Hematopoietic multipotent progenitor cell treated with erythropoietin and hydrocortisone succinate and interleukin-3 and kit ligand, for 4 days (in vitro differentiated cells): Measurements from ENCODE around the gene PDE8A.

Experiments used
- DNase-seq: peaks from one replicate; pipeline ENCODE4 v3.0.0-alpha.2; 2015

The PDE8A gene, protein sequence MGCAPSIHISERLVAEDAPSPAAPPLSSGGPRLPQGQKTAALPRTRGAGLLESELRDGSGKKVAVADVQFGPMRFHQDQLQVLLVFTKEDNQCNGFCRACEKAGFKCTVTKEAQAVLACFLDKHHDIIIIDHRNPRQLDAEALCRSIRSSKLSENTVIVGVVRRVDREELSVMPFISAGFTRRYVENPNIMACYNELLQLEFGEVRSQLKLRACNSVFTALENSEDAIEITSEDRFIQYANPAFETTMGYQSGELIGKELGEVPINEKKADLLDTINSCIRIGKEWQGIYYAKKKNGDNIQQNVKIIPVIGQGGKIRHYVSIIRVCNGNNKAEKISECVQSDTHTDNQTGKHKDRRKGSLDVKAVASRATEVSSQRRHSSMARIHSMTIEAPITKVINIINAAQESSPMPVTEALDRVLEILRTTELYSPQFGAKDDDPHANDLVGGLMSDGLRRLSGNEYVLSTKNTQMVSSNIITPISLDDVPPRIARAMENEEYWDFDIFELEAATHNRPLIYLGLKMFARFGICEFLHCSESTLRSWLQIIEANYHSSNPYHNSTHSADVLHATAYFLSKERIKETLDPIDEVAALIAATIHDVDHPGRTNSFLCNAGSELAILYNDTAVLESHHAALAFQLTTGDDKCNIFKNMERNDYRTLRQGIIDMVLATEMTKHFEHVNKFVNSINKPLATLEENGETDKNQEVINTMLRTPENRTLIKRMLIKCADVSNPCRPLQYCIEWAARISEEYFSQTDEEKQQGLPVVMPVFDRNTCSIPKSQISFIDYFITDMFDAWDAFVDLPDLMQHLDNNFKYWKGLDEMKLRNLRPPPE

GRCh38 chr15:84981711-84982300 is at the start of gene PDE8A:
PDE8A (plus strand) TSS chr15:84981856; CDS start chr15:84982163, 307 bp downstream.
- peak; percentile 53 for DNase-seq

GRCh38 chr15:84934942-84935729 is 46.5 kb upstream of the PDE8A start:
- DNase-seq, result no peak

DNA sequence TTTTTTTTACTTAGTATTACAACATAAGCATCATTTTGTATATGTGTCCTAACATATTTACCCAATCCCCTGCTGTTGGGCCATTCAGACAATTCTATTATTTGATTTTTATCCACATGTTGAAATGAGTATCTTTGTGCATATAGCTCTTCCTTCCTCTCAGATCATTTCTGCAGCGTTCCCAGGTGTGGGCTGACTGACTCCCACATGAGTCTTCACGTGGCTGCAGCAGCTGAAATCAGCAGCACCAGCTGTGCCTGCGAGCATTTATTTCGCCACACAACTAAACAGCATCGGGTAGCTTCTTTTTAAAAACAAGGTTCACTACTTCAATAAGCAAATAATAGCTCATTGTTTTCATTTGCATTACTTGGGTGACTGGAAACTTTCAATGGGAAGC is 44.5 kb upstream of the PDE8A start:
- no peak for DNase-seq

DNA sequence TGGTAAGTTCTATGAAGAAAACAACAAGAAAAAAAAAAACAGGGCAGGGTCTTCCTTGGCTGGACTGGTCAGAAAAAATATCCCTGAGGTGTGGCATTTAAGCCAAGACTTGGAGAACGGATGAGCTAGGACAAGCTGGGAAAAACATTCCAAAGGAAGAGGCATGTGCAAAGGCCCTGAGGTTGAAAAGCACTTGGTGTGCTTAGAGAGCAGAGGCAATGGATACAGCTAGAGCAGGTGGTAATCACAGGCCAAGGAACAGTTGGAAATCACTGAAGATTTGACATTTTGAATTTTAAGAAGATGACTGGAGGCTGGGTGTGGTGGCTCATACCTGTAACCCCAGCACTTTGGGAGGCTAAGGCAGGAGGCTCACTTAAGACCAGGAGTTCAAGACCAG is 42.9 kb upstream of the PDE8A start:
- DNase-seq, result no peak

GRCh38 chr15:84940399-84940798 is 41.3 kb upstream of the PDE8A start:
- DNase-seq, result no peak

- DNase-seq, result no peak
Observed at GRCh38 chr15:84942456-84942855, 39.2 kb upstream of the PDE8A start.

DNA sequence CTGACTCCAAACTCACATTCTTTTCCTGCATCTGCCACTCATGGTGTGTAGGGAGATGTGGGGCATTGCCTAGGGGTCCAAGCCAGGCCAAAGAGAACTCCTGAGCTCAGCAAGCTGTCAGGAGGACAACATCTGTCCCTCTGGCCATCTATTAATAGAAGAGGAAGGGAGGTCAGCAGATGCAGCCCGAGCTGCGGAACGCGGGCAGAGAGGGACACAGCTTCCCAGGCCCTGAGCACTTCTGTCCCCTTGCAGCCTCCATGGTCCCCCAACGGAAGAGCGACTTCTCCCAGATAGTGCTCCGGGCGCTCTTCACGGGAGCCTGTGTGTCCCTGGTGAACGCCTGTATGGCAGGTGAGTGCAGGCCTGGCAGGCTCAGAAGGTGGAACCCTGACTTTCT is 37.3 kb upstream of the PDE8A start:
- DNase-seq, result no peak

- DNase-seq, result no peak
Observed at GRCh38 chr15:84944861-84945260, 36.8 kb upstream of the PDE8A start.

- no peak for DNase-seq
Observed at GRCh38 chr15:84946772-84947489, 34.7 kb upstream of the PDE8A start.

GRCh38 chr15:84947947-84948830 is 33.5 kb upstream of the PDE8A start:
- DNase-seq, result no peak

GRCh38 chr15:84949043-84949442 is 32.6 kb upstream of the PDE8A start:
- DNase-seq, result no peak

GRCh38 chr15:84949845-84950569 is 31.6 kb upstream of the PDE8A start:
- no peak for DNase-seq

DNA sequence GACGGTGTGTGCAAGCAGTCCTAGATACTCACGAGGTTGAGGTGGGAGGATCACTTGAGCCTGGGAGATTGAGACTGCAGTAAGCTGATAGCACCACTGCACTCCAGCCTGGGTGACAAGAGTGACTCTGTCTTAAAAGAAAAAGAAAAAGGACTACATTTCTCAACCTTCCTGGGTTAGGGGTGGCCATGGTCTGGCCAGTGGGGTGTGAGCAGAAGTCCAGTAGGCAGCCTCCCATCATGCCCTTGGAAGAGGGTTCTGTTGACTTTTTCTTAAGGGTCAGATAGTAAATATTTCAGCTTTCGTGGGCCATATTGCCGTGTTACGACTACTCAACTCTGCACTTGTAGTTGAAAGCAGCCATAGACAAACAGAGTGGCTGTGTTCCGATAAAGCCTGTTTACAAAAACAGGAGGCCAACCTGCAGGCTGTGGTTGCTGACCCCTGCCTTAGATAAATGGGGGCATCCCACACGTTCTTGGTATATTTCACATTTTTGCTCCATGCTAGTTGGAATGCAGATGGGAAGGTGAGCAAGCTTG is 31.0 kb upstream of the PDE8A start:
- peak; percentile 36 for DNase-seq

DNA sequence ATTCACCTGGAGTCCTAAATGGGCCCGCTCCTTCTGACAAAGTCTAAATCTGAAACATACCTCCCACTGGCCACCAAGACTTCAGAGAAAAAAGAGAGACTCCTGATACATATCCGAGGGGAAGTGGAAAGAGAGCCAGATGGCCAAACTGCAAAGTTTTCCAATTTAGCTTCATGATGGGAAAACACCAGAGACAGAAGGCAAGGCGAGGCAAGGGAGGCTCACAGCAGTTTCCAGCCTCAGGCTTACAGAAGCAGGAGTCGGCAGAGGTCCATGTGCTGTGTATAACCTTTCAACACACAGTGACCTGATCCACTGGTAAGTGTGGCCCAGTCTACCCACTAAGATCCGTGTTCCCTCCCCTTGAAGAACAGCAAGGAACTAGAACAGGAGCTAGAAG is 29.9 kb upstream of the PDE8A start:
- DNase-seq, result no peak

- no peak for DNase-seq
Observed at GRCh38 chr15:84953136-84953535, 28.5 kb upstream of the PDE8A start.

DNA sequence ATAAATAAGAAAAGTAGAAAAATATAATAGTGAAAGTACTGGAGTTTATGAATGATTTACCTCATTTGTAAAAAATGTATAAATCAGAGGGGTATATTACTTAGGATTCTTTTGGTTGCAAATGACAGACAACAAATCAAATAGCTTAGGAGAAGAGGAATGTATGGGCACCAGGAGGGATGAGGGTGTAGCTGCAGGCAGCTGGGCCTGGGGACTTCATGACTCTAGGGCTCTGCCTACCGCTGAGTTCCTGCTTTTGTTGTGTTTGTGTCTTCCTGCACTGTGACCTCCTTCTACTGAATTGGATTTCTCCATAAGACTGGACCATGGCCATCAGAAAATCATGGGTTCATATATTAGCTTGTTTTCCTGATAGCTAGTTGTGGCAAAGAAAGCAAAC is 27.9 kb upstream of the PDE8A start:
- no peak for DNase-seq

DNA sequence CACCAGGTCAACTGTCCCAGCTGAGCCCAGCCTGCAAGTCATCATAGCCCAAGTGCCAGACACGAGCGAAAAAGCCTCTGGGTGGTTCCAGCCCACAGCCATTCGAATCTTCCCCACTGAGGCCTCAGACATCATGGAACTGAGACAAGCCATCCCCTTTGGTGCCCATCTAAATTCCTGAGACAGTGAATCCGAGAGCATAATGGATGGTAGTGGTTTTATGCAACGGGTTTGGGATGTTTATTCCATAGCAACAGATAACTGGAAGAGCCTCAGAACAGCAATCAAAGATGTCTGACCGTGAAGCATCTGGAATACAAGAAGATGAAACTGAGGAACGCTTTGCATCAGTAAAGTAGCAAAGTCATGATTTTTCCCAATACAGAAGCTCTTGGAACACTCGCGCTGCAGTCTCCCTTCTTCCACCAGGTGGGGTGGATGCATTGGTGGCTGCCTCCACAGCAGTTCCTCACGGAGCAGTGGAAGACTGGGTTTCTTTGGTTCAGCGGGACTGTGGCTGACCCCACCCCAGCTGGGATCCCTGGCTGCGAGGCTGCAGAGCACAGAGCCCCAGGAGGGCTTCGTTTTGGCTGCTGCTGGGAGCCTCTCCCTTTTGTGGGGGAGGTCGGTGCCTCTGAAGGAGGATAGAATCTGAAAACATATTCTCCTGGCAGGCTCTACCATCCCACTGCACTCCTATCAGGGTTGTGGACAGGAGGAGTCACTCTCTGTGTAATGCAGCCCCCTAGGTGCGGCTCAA is 26.4 kb upstream of the PDE8A start:
- DNase-seq, result peak; percentile 65

- no peak for DNase-seq
Observed at GRCh38 chr15:84956199-84956598, 25.5 kb upstream of the PDE8A start.

GRCh38 chr15:84960391-84961113 is 21.1 kb upstream of the PDE8A start:
- DNase-seq, result no peak
